OCI-LY3 (cell line): ENCODE measurements around the gene KISS1.

Source experiments
- H2AFZ ChIP-seq: fragments of 200-600, 300-600 bp; shearing (Covaris generic); 2 replicates; pipeline ENCODE4 v1.6.0; 2014; ENCODE audit warnings: antibody characterized with exemption, low read depth, low read length
- H3K27ac ChIP-seq: fragments of 200-600, 300-600 bp; sonication (generic); 2 replicates; pipeline ENCODE4 v1.5.1; 2014; ENCODE audit warnings: mild to moderate bottlenecking, low read length, moderate library complexity, mixed read lengths
- H3K27me3 ChIP-seq: fragments of 200-600, 300-600 bp; sonication (generic); 2 replicates; pipeline ENCODE4 v1.6.1; 2014; ENCODE audit warnings: low read depth, low read length, mixed read lengths
- H3K36me3 ChIP-seq: fragments of 200-600, 300-600 bp; sonication (generic); replicated peaks from 2 replicates; pipeline ENCODE3; 2014; ENCODE audit warnings: low read depth, low read length, mixed read lengths
- H3K4me1 ChIP-seq: fragments of 300-600, 200-600 bp; sonication (generic); 2 replicates; pipeline ENCODE4 v1.6.1; 2014; ENCODE audit warnings: low read length, mixed read lengths
- H3K4me2 ChIP-seq: fragments of 200-600, 300-600 bp; sonication (generic); 2 replicates; pipeline ENCODE4 v1.6.1; 2014; ENCODE audit warnings: low read length, mixed read lengths
- H3K4me3 ChIP-seq: fragments of 300-600, 200-600 bp; sonication (generic); 2 replicates; pipeline ENCODE4 v1.5.1; 2014; ENCODE audit warnings: antibody characterized with exemption, mild to moderate bottlenecking, low read length, moderate library complexity
- H3K79me2 ChIP-seq: fragments of 300-600, 200-600 bp; shearing (Covaris generic); 2 replicates; pipeline ENCODE4 v1.6.1; 2014; ENCODE audit warnings: mild to moderate bottlenecking, low read length, mixed read lengths
- H3K9ac ChIP-seq: fragments of 300-600, 200-600 bp; shearing (Covaris generic); 2 replicates; pipeline ENCODE4 v1.6.0; 2014; ENCODE audit warnings: mild to moderate bottlenecking, low read length, moderate library complexity
- H3K9me3 ChIP-seq: fragments of 200-600, 300-600 bp; shearing (Covaris generic); 2 replicates; pipeline ENCODE4 v1.6.1; 2014; ENCODE audit warnings: low read length, mixed read lengths; ENCODE audit not compliant: insufficient read depth
- H4K20me1 ChIP-seq: fragments of 200-600, 300-600 bp; sonication (generic); 2 replicates; pipeline ENCODE4 v1.6.1; 2016; ENCODE audit warnings: low read length, mixed read lengths; ENCODE audit not compliant: insufficient read depth
- EZH2phosphoT487 ChIP-seq: fragments of 200-600 bp; shearing (Covaris generic); IDR thresholded peaks from 2 replicates; pipeline ENCODE4 v1.6.1; 2018; ENCODE audit warnings: antibody characterized with exemption, mixed run types, low read depth
- TF ChIP-seq, protein P1 (sequence below): fragments of 200-600, 300-600 bp; sonication (generic); IDR thresholded peaks from 2 replicates; pipeline ENCODE4 v1.5.1; 2014; ENCODE audit warnings: antibody characterized with exemption, low read length, low read depth

The KISS1 gene

DNA sequence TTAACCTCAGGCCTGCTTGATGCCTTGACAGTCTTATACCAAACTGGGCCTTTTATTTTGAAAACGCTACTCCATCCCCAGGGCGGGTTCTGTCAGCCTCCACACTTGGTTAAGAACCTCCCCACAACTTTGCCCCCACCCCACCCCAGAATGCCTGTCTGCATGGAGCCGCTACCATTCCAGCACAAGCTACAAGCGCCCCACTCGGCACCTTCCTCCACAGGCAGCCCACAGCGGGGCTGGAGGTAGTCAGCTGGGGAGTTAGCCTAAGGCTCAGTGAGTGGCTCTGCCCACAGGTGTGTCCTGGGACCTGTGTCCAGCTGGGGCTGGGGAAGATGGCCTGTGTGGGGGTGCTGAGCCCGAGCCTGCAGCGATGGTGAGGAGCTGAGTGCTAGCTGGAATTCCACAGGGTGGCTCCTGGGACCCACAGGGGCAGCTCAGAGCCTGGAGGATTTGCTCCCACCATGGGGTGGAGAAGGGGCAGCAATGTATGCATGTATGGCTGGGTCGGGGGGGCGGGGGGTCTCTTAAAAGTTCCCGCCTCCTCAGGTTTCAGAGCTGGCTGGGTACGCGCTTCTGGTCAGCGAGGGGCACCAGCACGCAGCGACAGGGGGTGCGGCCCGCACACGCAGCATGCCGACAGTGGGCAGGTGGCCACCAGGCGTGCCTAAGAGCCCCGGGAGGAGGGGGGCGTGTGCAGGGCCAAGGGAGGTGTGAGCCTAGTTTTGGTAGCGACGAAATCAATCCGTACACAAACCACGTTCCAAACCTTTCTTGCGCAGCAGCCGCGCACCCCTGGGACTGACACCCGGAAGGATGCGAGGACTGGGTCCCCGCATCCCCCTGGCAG is 45.4 kb downstream of the KISS1 start:
- Histone ChIP-seq H2AFZ (no peak overlapping the region), H3K9ac (no peak overlapping the region), H3K27ac (no peak overlapping the region), H3K27me3 (peaks cover 5% of the 10 kb centered on the region), H3K4me3 (no peak overlapping the region), H3K9me3 (no peaks in the 10 kb centered on the region), H3K4me1 (no peaks in the 10 kb centered on the region), H4K20me1 (no peaks in the 10 kb centered on the region), H3K4me2 (no peak overlapping the region), H3K36me3 (no peaks in the 10 kb centered on the region), H3K79me2 (no peaks in the 10 kb centered on the region)
- TF ChIP-seq EZH2phosphoT487 = no peak
- TF ChIP-seq, protein P1, sequence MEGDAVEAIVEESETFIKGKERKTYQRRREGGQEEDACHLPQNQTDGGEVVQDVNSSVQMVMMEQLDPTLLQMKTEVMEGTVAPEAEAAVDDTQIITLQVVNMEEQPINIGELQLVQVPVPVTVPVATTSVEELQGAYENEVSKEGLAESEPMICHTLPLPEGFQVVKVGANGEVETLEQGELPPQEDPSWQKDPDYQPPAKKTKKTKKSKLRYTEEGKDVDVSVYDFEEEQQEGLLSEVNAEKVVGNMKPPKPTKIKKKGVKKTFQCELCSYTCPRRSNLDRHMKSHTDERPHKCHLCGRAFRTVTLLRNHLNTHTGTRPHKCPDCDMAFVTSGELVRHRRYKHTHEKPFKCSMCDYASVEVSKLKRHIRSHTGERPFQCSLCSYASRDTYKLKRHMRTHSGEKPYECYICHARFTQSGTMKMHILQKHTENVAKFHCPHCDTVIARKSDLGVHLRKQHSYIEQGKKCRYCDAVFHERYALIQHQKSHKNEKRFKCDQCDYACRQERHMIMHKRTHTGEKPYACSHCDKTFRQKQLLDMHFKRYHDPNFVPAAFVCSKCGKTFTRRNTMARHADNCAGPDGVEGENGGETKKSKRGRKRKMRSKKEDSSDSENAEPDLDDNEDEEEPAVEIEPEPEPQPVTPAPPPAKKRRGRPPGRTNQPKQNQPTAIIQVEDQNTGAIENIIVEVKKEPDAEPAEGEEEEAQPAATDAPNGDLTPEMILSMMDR = no peak

DNA sequence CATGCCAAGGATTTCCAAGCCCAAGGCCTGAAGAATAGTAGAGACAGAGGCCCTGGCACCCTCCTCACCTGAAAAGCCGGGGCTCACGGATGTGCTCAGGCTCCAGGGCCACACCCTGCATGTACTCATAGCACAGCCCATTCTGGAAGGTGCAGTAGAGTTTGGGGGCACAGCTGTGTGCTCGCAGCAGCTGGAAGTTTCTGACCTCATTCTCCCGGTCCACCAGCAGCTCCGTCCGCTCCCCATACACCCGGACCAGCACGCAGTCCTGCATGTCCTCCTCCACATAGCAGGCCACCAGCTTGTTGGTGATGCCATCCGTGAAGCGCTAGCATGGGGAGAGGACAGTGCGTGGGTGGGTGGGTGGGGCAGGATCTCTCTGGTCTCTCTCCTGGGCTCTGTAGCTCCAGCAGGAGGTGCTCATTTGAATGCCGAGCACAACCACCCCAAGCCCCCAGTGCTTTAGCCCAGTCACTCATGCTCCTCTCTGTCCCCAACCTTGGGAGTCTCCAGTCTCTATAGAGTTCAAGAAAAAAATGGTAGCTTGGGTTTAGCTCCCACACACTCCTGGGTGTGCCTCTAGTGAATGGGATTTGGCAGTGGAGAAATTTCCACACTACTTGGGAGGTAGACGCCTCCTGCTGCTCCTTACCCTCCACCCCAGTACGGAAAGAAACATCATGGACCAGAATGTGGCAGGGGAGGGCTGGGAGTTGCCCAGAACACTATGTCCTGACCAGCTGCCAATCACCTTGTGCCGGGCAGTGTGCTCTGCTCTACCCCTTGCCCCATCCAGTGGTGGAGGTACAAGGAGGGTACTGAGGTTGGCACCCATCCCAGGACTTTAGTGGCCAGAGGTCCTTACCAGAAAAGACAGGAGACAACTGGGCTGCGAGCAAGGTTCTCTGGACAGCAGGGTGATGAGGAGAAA is 46.4 kb downstream of the KISS1 start:
- no peak overlapping the region for H2AFZ ChIP-seq
- H3K79me2 ChIP-seq = no peaks in the 10 kb centered on the region
- H3K4me1 ChIP-seq = no peaks in the 10 kb centered on the region
- H3K4me2 ChIP-seq = no peak overlapping the region
- H3K9ac ChIP-seq = no peak overlapping the region
- H3K4me3 ChIP-seq = no peak overlapping the region
- H3K9me3 ChIP-seq = no peaks in the 10 kb centered on the region
- no peaks in the 10 kb centered on the region for H4K20me1 ChIP-seq
- TF ChIP-seq, protein P1 = no peak
- no peak for TF ChIP-seq EZH2phosphoT487
- peaks cover 15% of the 10 kb centered on the region for H3K27me3 ChIP-seq
- no peak overlapping the region for H3K27ac ChIP-seq
- H3K36me3 ChIP-seq = no peaks in the 10 kb centered on the region

DNA sequence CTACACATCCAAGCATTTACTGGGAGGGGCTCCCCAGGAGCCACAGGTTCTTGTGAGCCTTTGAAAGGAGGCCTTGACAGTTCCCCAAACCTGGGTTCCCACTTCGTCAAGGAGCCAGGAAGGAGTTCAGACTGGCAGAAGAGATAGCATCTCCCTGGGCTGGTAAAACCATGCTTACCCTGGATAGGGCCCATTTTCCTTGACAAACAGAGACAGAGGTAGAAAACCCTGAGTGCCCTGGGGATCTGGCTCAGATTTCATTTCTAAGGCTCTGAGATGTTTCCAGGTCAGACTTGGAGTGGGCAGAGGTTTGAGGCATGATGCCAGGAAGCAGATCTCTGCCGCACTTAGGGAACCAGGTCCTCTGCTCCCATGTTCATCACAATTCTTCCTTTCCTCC is 47.2 kb downstream of the KISS1 start:
- H3K79me2 ChIP-seq = no peaks in the 10 kb centered on the region
- no peak overlapping the region for H2AFZ ChIP-seq
- H3K9ac ChIP-seq = no peak overlapping the region
- no peak overlapping the region for H3K27ac ChIP-seq
- no peak for TF ChIP-seq EZH2phosphoT487
- TF ChIP-seq, protein P1 = no peak
- H3K4me1 ChIP-seq = no peaks in the 10 kb centered on the region
- no peak overlapping the region for H3K4me2 ChIP-seq
- no peaks in the 10 kb centered on the region for H3K9me3 ChIP-seq
- H3K4me3 ChIP-seq = no peak overlapping the region
- H3K36me3 ChIP-seq = no peaks in the 10 kb centered on the region
- peaks cover 21% of the 10 kb centered on the region for H3K27me3 ChIP-seq
- H4K20me1 ChIP-seq = no peaks in the 10 kb centered on the region
